H1 (cell line): ENCODE results near the gene NFIC. TPM values are rescaled to one million over a fixed set of nuclear protein-coding genes. Genes with fewer than 3 reads are reported as not detected.
A peak's percentile ranks its signal among the peaks of the same experiment; 100 is the strongest.

Source experiments
- CTCF ChIA-PET: fragments of 300-600 bp; sonication (Branson Sonifier 250); formaldehyde crosslinking; loops from one replicate; lab custom pipeline; 2021; ENCODE audit not compliant: partially characterized antibody; lab: Charles Lee
- POLR2A ChIA-PET: fragments of 300-600 bp; sonication (Branson Sonifier 250); formaldehyde crosslinking; loops from one replicate; lab custom pipeline; 2021; ENCODE audit warnings: inconsistent platforms; ENCODE audit not compliant: partially characterized antibody; lab: Charles Lee
- DNase-seq, 2 experiments: peaks; one replicate each; pipeline versions ENCODE4 v3.0.0 to v3.0.0-alpha.2; 2010 to 2022; ENCODE audit warnings: low spot score in 2 of 2, low read depth in 1 of 2, mixed read lengths in 1 of 2
- FAIRE-seq: peaks from 2 replicates; lab custom pipeline; 2011; peaks lifted over from hg19 to GRCh38; lab: Jason Lieb, UNC
- H2AFZ ChIP-seq: 2 replicates; pipeline ENCODE4 v1.8.1; 2012; ENCODE audit warnings: low read length, inconsistent platforms
- H2AK5ac ChIP-seq: 2 replicates; pipeline ENCODE4 v1.6.1; 2013; ENCODE audit warnings: low read depth, low read length
- H2BK120ac ChIP-seq: replicated peaks from 2 replicates; pipeline ENCODE3; 2013; ENCODE audit warnings: low read depth, low read length, inconsistent platforms
- H2BK12ac ChIP-seq: 2 replicates; pipeline ENCODE4 v1.6.1; 2013; ENCODE audit warnings: low read depth, low read length
- H2BK15ac ChIP-seq: 2 replicates; pipeline ENCODE4 v1.6.1; 2013; ENCODE audit warnings: low read length
- H2BK20ac ChIP-seq: 2 replicates; pipeline ENCODE4 v1.6.1; 2013; ENCODE audit warnings: low read length
- H2BK5ac ChIP-seq: 2 replicates; pipeline ENCODE4 v1.6.1; 2013; ENCODE audit warnings: low read depth, low read length
- H3K14ac ChIP-seq: 2 replicates; pipeline ENCODE4 v1.6.1; 2013; ENCODE audit warnings: inconsistent platforms; ENCODE audit not compliant: insufficient read length
- H3K18ac ChIP-seq: 2 replicates; pipeline ENCODE4 v1.6.1; 2013; ENCODE audit warnings: low read length; ENCODE audit errors: extremely low read depth
- H3K23ac ChIP-seq: 2 replicates; pipeline ENCODE4 v1.6.1; 2013; ENCODE audit warnings: inconsistent platforms; ENCODE audit not compliant: insufficient read length
- H3K23me2 ChIP-seq: 2 replicates; pipeline ENCODE4 v1.6.1; 2013; ENCODE audit warnings: low read depth, low read length
- H3K27ac ChIP-seq: 2 replicates; pipeline ENCODE4 v1.6.1; 2011; ENCODE audit warnings: low read depth, low read length, inconsistent platforms
- H3K27me3 ChIP-seq, 4 experiments: replicated peaks in 1 of 4; 1 replicate in 1 of 4; 2 replicates in 3 of 4; pipeline versions ENCODE4 v1.6.1 to v1.8.1; 2011 to 2013; ENCODE audit warnings: low read length in 3 of 4, mild to moderate bottlenecking in 3 of 4, inconsistent platforms in 2 of 4, mixed read lengths in 2 of 4, moderate library complexity in 1 of 4; ENCODE audit not compliant: control insufficient read depth in 3 of 4, insufficient read depth in 3 of 4; ENCODE audit errors: extremely low read depth in 1 of 4
- H3K36me3 ChIP-seq, 4 experiments: 2 replicates each; pipeline versions ENCODE4 v1.6.1 to v1.8.1; 2011 to 2013; ENCODE audit warnings: mild to moderate bottlenecking in 4 of 4, low read length in 3 of 4, moderate library complexity in 2 of 4, control low read depth in 1 of 4, inconsistent platforms in 1 of 4; ENCODE audit not compliant: insufficient read depth in 4 of 4, control insufficient read depth in 2 of 4
- H3K4ac ChIP-seq: replicated peaks from 2 replicates; pipeline ENCODE3; 2013; ENCODE audit warnings: low read length, low read depth, mixed read lengths, inconsistent platforms; ENCODE audit not compliant: insufficient read length
- H3K4me1 ChIP-seq, 4 experiments: replicated peaks in 1 of 4; 1 replicate in 1 of 4; 2 replicates in 3 of 4; pipeline versions ENCODE4 v1.6.1 to v1.8.1; 2011 to 2013; ENCODE audit warnings: low read length in 3 of 4, inconsistent platforms in 2 of 4, mixed read lengths in 1 of 4; ENCODE audit not compliant: insufficient read depth in 4 of 4, control insufficient read depth in 3 of 4
- H3K4me2 ChIP-seq, 2 experiments: 2 replicates each; pipeline versions ENCODE4 v1.6.1 to v1.8.1; 2011 to 2013; ENCODE audit warnings: low read depth in 2 of 2, low read length in 2 of 2, control low read depth in 1 of 2, inconsistent platforms in 1 of 2, mild to moderate bottlenecking in 1 of 2; ENCODE audit not compliant: insufficient read depth in 1 of 2
- H3K4me3 ChIP-seq, 4 experiments: fragments of 200-600, 300-600 bp in 1 of 4; sonication (generic), shearing (Covaris generic), sonication (Bioruptor Twin) in 1 of 4; 2 replicates each; pipeline versions ENCODE4 v1.5.1 to v1.8.1; 2011 to 2016; ENCODE audit warnings: low read length in 4 of 4, low read depth in 3 of 4, control low read depth in 2 of 4, inconsistent platforms in 2 of 4, mild to moderate bottlenecking in 2 of 4, mixed read lengths in 1 of 4, moderate library complexity in 1 of 4; ENCODE audit not compliant: insufficient read depth in 2 of 4; ENCODE audit errors: extremely low read depth in 1 of 4
- H3K56ac ChIP-seq: replicated peaks from 2 replicates; pipeline ENCODE3; 2013; ENCODE audit warnings: low read depth, mild to moderate bottlenecking, mixed read lengths, low read length, inconsistent platforms; ENCODE audit not compliant: insufficient read length
- H3K79me1 ChIP-seq: 2 replicates; pipeline ENCODE4 v1.6.1; 2013; ENCODE audit warnings: low read depth, low read length, control low read depth
- H3K79me2 ChIP-seq, 2 experiments: 2 replicates each; pipeline versions ENCODE4 v1.6.1 to v1.8.1; 2012 to 2013; ENCODE audit warnings: low read length in 2 of 2, mild to moderate bottlenecking in 2 of 2, inconsistent platforms in 1 of 2; ENCODE audit not compliant: insufficient read depth in 2 of 2, control insufficient read depth in 1 of 2
- H3K9ac ChIP-seq, 4 experiments: replicated peaks in 1 of 4; 1 replicate in 1 of 4; 2 replicates in 3 of 4; pipeline versions ENCODE4 v1.6.1 to v1.8.1; 2011 to 2013; ENCODE audit warnings: low read depth in 3 of 4, low read length in 3 of 4, control low read depth in 2 of 4, mild to moderate bottlenecking in 2 of 4, moderate library complexity in 2 of 4, inconsistent platforms in 1 of 4; ENCODE audit errors: extremely low read depth in 1 of 4
- H3K9me3 ChIP-seq, 2 experiments: 2 replicates each; pipeline versions ENCODE4 v1.6.1 to v1.8.1; 2012 to 2013; ENCODE audit warnings: mild to moderate bottlenecking in 2 of 2, moderate library complexity in 2 of 2, control low read depth in 1 of 2, inconsistent platforms in 1 of 2, low read depth in 1 of 2, low read length in 1 of 2, mixed read lengths in 1 of 2; ENCODE audit not compliant: insufficient read depth in 2 of 2
- H4K20me1 ChIP-seq, 2 experiments: replicated peaks in 1 of 2; 2 replicates each; pipeline versions ENCODE3 to v1.8.1; 2011 to 2013; ENCODE audit warnings: inconsistent platforms in 2 of 2, low read length in 2 of 2, mild to moderate bottlenecking in 1 of 2; ENCODE audit not compliant: insufficient read depth in 2 of 2, control insufficient read depth in 1 of 2
- H4K5ac ChIP-seq: 2 replicates; pipeline ENCODE4 v1.6.1; 2013; ENCODE audit warnings: low read length, low read depth, mixed read lengths, inconsistent platforms; ENCODE audit not compliant: insufficient read length
- H4K8ac ChIP-seq: 2 replicates; pipeline ENCODE4 v1.8.0; 2013; ENCODE audit warnings: mild to moderate bottlenecking, moderate library complexity, low read length, inconsistent platforms; ENCODE audit not compliant: insufficient read depth; ENCODE audit errors: extremely low read depth
- H4K91ac ChIP-seq: replicated peaks from 2 replicates; pipeline ENCODE3; 2013; ENCODE audit warnings: low read length, mixed read lengths, inconsistent platforms; ENCODE audit not compliant: insufficient read length
- KDM1A ChIP-seq: fragments of 200-600, 300-600 bp; sonication (generic); IDR thresholded peaks from 2 replicates; pipeline ENCODE4 v1.7.1; 2016; ENCODE audit warnings: mild to moderate bottlenecking, low read length, borderline replicate concordance
- NRF1 ChIP-seq: IDR thresholded peaks from 2 replicates; pipeline ENCODE4 v1.6.1; 2011; ENCODE audit warnings: mild to moderate bottlenecking, low read depth, low read length, improper control_type of control experiment
- WGBS, 2 experiments: shearing (Covaris generic) in 1 of 2; methylation state at CpG; one replicate each; pipeline versions ENCODE4 v1.1.6 to v1.1.7; 2013 to 2015; ENCODE audit warnings: low lambda C conversion rate in 2 of 2, mixed read lengths in 2 of 2, inconsistent platforms in 1 of 2, low coverage in 1 of 2, missing lambda C conversion rate in 1 of 2; ENCODE audit not compliant: insufficient replicate concordance in 2 of 2, insufficient coverage in 1 of 2, insufficient read length in 1 of 2; ENCODE audit errors: extremely low coverage in 1 of 2, missing lambda C conversion rate in 1 of 2; 5-methylcytosine and 5-hydroxymethylcytosine counted together
- polyA plus RNA-seq, 7 experiments: library from polyadenylated mRNA; depleted of rRNA in 3 of 7; stranded (reverse) in 5 of 7; unstranded in 2 of 7; fragments of >200 nt in 5 of 7; fragments of 200-250 nt in 2 of 7; gene quantifications; 1 replicate in 5 of 7; 2 replicates in 1 of 7; 4 replicates in 1 of 7; pipeline versions ENCODE4 v1.2.1 to v1.2.3, GENCODE V29; 2011 to 2013; ENCODE audit warnings: missing spikeins in 2 of 7, mixed read lengths in 2 of 7
- total RNA-seq: library from RNA; stranded (reverse); fragmentation: NEBNext Ultra II Directional; extraction: Animal tissue kit (Norgen Biotek cat#: 25700); gene quantifications from 2 replicates; pipeline ENCODE4 v1.2.1, GENCODE V29; 2021

Gene NFIC
- total and polyA plus RNA-seq, 2 of the 8 experiments (the other 6 are each of a cell fraction or from before 2014, with no cell fraction given): 0.56 to 3.2 TPM

GRCh38 chr19:3319643-3320353, 46.6 kb upstream of the NFIC start:
- Histone ChIP-seq H3K4me2 (no peak overlapping the region), H3K23ac (no peak overlapping the region), H3K79me1 (no peaks in the 10 kb centered on the region), H2BK5ac (no peak overlapping the region), H3K4me1 (no peaks in the 10 kb centered on the region), H3K18ac (no peak overlapping the region), H3K79me2 (no peaks in the 10 kb centered on the region), H2BK15ac (no peak overlapping the region), H3K9ac (no peak overlapping the region), H3K14ac (no peak overlapping the region), H4K5ac (no peak overlapping the region), H3K4me3 (no peak overlapping the region), H4K8ac (peak overlapping the region; percentile 51; the same call in 1 of the 2 replicates), H3K56ac (no peak overlapping the region), H3K36me3 (no peaks in the 10 kb centered on the region), H2BK20ac (no peak overlapping the region), H3K27me3 (no peaks in the 10 kb centered on the region; a peak in 1 of 7 replicates), H2AFZ (no peak overlapping the region), H2BK12ac (no peak overlapping the region), H2AK5ac (no peak overlapping the region), H3K9me3 (no peaks in the 10 kb centered on the region), H3K23me2 (peaks cover 11% of the 10 kb centered on the region; the same call in 1 of the 2 replicates), H3K4ac (no peak overlapping the region), H4K91ac (no peak overlapping the region), H3K27ac (no peak overlapping the region), H4K20me1 (peaks cover 0 to 8% of the 10 kb centered on the region in 2 experiments), H2BK120ac (no peak overlapping the region)
- FAIRE-seq (no peak), DNase-seq (no peak)
- ChIA-PET POLR2A (no interaction called here), CTCF (interaction anchor here (7.2 kb wide), 1 partner anchor 15 kb away, joined by 48 read pairs; no protein-coding TSS in a partner anchor)
- WGBS, 2 experiments: 78 to 100% methylated on average over 2 to 17 of the region's 18 CpGs
- TF ChIP-seq KDM1A: peak; percentile 74; the same call in 1 of the 2 replicates
- no peak for TF ChIP-seq NRF1
